Keratinocyte (primary cell): ENCODE results near the gene MGAT5. TPM values are rescaled to one million over a fixed set of nuclear protein-coding genes. Genes with fewer than 3 reads are reported as not detected.

Experiments
- DNase-seq: peaks from one replicate; pipeline ENCODE4 v3.0.0-alpha.2; 2011; ENCODE audit warnings: low read depth, missing footprints, low spot score
- FAIRE-seq: peaks from 2 replicates; lab custom pipeline; 2011; peaks lifted over from hg19 to GRCh38; lab: Jason Lieb, UNC
- H2AFZ ChIP-seq: 2 replicates; pipeline ENCODE4 v1.6.0; 2012; ENCODE audit warnings: low read length, control low read depth, inconsistent platforms; ENCODE audit not compliant: control insufficient read depth
- H3K27ac ChIP-seq: 2 replicates; pipeline ENCODE4 v1.5.1; 2011; ENCODE audit warnings: low read length; ENCODE audit not compliant: control insufficient read depth, insufficient read depth
- H3K27me3 ChIP-seq: 3 replicates; pipeline ENCODE4 v1.6.0; 2011; ENCODE audit warnings: low read length; ENCODE audit not compliant: control insufficient read depth, insufficient read depth; ENCODE audit errors: extremely low read depth
- H3K36me3 ChIP-seq, 2 experiments: 2 replicates in 1 of 2; 3 replicates in 1 of 2; pipeline ENCODE4 v1.5.1; 2011; ENCODE audit warnings: low read length in 2 of 2, mild to moderate bottlenecking in 1 of 2; ENCODE audit not compliant: control insufficient read depth in 2 of 2, insufficient read depth in 2 of 2; ENCODE audit errors: extremely low read depth in 1 of 2
- H3K4me1 ChIP-seq: 3 replicates; pipeline ENCODE4 v1.5.1; 2011; ENCODE audit warnings: low read length; ENCODE audit not compliant: control insufficient read depth, insufficient read depth; ENCODE audit errors: extremely low read depth
- H3K4me2 ChIP-seq: 3 replicates; pipeline ENCODE4 v1.6.0; 2011; ENCODE audit warnings: low read depth, low read length; ENCODE audit not compliant: control insufficient read depth, insufficient read depth; ENCODE audit errors: extremely low read depth
- H3K4me3 ChIP-seq, 3 experiments: fragments of 200-600 bp in 1 of 3; sonication (generic) in 1 of 3; 2 replicates in 2 of 3; 3 replicates in 1 of 3; pipeline ENCODE4 v1.5.1; 2011 to 2016; ENCODE audit warnings: low read length in 3 of 3, mild to moderate bottlenecking in 3 of 3, control low read depth in 2 of 3, inconsistent platforms in 1 of 3, low read depth in 1 of 3, mixed read lengths in 1 of 3, mixed run types in 1 of 3, moderate library complexity in 1 of 3; ENCODE audit not compliant: control insufficient read depth in 2 of 3, insufficient read depth in 2 of 3; ENCODE audit errors: extremely low read depth in 1 of 3
- H3K79me2 ChIP-seq: 2 replicates; pipeline ENCODE4 v1.6.0; 2012; ENCODE audit warnings: low read length; ENCODE audit not compliant: control insufficient read depth, insufficient read depth
- H3K9ac ChIP-seq: 3 replicates; pipeline ENCODE4 v1.6.0; 2011; ENCODE audit warnings: low read length; ENCODE audit not compliant: control insufficient read depth, insufficient read depth; ENCODE audit errors: extremely low read depth
- H3K9me1 ChIP-seq: 3 replicates; pipeline ENCODE4 v1.6.0; 2011; ENCODE audit warnings: low read length; ENCODE audit not compliant: control insufficient read depth, insufficient read depth; ENCODE audit errors: extremely low read depth
- H3K9me3 ChIP-seq: 2 replicates; pipeline ENCODE4 v1.5.1; 2012; ENCODE audit warnings: low read depth, low read length; ENCODE audit not compliant: control insufficient read depth
- H4K20me1 ChIP-seq: 3 replicates; pipeline ENCODE4 v1.6.0; 2011; ENCODE audit warnings: low read length; ENCODE audit not compliant: control insufficient read depth, insufficient read depth; ENCODE audit errors: extremely low read depth
- EZH2 ChIP-seq: IDR thresholded peaks from one replicate; pipeline ENCODE4 v1.6.1; 2012; ENCODE audit warnings: inconsistent platforms, mild to moderate bottlenecking, low read length, moderate library complexity
- dilution Hi-C: fragments of 300-500 bp; cut with MboI; formaldehyde crosslinking; loops from one replicate; pipeline ENCODE4 v1.7.0; 2020; ENCODE audit warnings: low sequenced_read_pairs; ENCODE audit not compliant: extremely low pct_ligation_motif_present
- polyA plus RNA-seq, 5 experiments: library from polyadenylated mRNA; depleted of rRNA in 3 of 5; stranded (reverse) in 3 of 5; stranded (forward) in 1 of 5; unstranded in 1 of 5; fragments of >200 nt; gene quantifications; 1 replicate in 1 of 5; 2 replicates in 3 of 5; 3 replicates in 1 of 5; pipeline versions ENCODE4 v1.2.1 to v1.2.3, GENCODE V29; 2011 to 2012; ENCODE audit warnings: missing spikeins in 2 of 5, low read depth in 1 of 5, low replicate concordance in 1 of 5
- TF ChIP-seq, protein P1 (sequence below), 3 experiments: IDR thresholded peaks in 1 of 3; conservative IDR thresholded peaks in 1 of 3; optimal IDR thresholded peaks in 1 of 3; 2 replicates in 2 of 3; 3 replicates in 1 of 3; pipeline versions ENCODE3 to v1.5.1; 2011; ENCODE audit warnings: low read length in 3 of 3, mild to moderate bottlenecking in 3 of 3, moderate library complexity in 2 of 3, control low read depth in 1 of 3, inconsistent platforms in 1 of 3; ENCODE audit not compliant: insufficient read depth in 2 of 3; ENCODE audit errors: extremely low read depth in 1 of 3

Gene MGAT5
- polyA plus RNA-seq, 1 donor (not counting 4 experiments of a cell fraction or from before 2014, with no cell fraction given), result 23.0 TPM

DNA sequence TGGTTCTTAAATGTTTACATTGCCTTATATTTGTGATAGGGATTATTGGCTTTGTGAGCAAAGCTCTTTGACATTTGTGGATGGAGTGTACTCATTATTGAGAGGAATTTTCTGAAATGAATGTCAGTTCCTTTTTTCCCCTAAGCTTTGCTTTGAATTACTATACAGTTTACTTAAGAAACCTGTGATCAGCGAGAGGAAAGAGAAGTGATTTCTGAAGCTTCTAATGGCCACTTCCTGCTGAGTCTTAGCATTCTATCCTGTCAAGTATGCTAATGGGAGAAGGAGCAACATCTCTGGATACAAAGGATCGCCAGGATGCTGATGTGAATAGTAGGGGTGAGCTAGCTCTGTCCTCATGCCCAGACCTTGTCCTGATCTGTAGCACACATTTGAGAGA, 47.8 kb upstream of the MGAT5 start:
- H3K4me1 ChIP-seq, result peaks cover 7% of the 10 kb centered on the region
- no peak overlapping the region for H3K4me3 ChIP-seq
- no peak overlapping the region for H3K4me2 ChIP-seq
- no peaks in the 10 kb centered on the region for H4K20me1 ChIP-seq
- no peaks in the 10 kb centered on the region for H3K9me3 ChIP-seq
- H2AFZ ChIP-seq, result no peak overlapping the region
- H3K9ac ChIP-seq, result no peak overlapping the region
- H3K27ac ChIP-seq, result no peak overlapping the region
- DNase-seq (no peak), FAIRE-seq (no peak)
- H3K36me3 ChIP-seq, result no peaks in the 10 kb centered on the region
- no peaks in the 10 kb centered on the region for H3K27me3 ChIP-seq
- H3K79me2 ChIP-seq, result peaks cover 11% of the 10 kb centered on the region
- dilution Hi-C loops, result no loop called here
- TF ChIP-seq, protein P1, sequence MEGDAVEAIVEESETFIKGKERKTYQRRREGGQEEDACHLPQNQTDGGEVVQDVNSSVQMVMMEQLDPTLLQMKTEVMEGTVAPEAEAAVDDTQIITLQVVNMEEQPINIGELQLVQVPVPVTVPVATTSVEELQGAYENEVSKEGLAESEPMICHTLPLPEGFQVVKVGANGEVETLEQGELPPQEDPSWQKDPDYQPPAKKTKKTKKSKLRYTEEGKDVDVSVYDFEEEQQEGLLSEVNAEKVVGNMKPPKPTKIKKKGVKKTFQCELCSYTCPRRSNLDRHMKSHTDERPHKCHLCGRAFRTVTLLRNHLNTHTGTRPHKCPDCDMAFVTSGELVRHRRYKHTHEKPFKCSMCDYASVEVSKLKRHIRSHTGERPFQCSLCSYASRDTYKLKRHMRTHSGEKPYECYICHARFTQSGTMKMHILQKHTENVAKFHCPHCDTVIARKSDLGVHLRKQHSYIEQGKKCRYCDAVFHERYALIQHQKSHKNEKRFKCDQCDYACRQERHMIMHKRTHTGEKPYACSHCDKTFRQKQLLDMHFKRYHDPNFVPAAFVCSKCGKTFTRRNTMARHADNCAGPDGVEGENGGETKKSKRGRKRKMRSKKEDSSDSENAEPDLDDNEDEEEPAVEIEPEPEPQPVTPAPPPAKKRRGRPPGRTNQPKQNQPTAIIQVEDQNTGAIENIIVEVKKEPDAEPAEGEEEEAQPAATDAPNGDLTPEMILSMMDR (optimal IDR thresholded peaks at IDR 0.05 in 1 of 3, IDR thresholded peaks at IDR 0.05 in 1 of 3, conservative IDR thresholded peaks at IDR 0.05 in 1 of 3; ENCODE audit: extremely low read depth in 1 of 3, insufficient read depth in 2 of 3, low read length in 3 of 3), result no peak
- no peak for TF ChIP-seq EZH2
- H3K9me1 ChIP-seq, result no peaks in the 10 kb centered on the region

DNA sequence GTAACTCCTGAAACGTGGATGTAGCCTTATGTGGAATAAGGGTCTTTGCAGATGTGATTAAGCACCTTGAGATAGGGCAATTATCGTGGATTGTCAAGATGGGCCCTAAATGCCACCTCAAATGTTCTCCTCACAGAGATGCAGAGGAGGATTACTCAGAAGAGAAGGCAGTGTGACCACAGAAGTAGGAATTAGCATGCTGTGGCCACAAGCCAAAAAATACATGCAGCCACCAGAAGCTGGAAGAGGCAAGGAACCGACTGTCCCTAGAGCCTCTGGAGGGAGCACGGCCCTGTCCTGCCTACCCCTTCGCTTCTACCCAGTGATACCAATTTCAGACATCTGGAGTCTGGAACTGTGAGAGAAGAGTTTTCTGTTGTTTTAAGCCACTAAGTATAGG, 47.3 kb upstream of the MGAT5 start:
- H3K79me2 ChIP-seq, result peaks cover 11% of the 10 kb centered on the region
- DNase-seq, result no peak
- no peaks in the 10 kb centered on the region for H3K27me3 ChIP-seq
- FAIRE-seq, result no peak
- no peaks in the 10 kb centered on the region for H3K9me1 ChIP-seq
- TF ChIP-seq EZH2, result no peak
- TF ChIP-seq, protein P1 (optimal IDR thresholded peaks at IDR 0.05 in 1 of 3, IDR thresholded peaks at IDR 0.05 in 1 of 3, conservative IDR thresholded peaks at IDR 0.05 in 1 of 3; ENCODE audit: extremely low read depth in 1 of 3, insufficient read depth in 2 of 3, low read length in 3 of 3), result no peak
- dilution Hi-C loops, result no loop called here
- H3K9ac ChIP-seq, result no peak overlapping the region
- no peak overlapping the region for H2AFZ ChIP-seq
- no peaks in the 10 kb centered on the region for H3K9me3 ChIP-seq
- no peaks in the 10 kb centered on the region for H3K36me3 ChIP-seq
- H4K20me1 ChIP-seq, result no peaks in the 10 kb centered on the region
- H3K4me3 ChIP-seq, result no peak overlapping the region
- no peak overlapping the region for H3K27ac ChIP-seq
- peaks cover 7% of the 10 kb centered on the region for H3K4me1 ChIP-seq
- H3K4me2 ChIP-seq, result no peak overlapping the region
